GM12878 (cell line): ENCODE data around the gene KRTAP10-5. TPM values are rescaled to one million over a fixed set of nuclear protein-coding genes. Genes with fewer than 3 reads are reported as not detected.

Source experiments
- ATAC-seq: fragments of 200-7000 bp; cut with Tn5 transposase; 3 replicates; pipeline ENCODE4 v1.9.1; 2020; ENCODE audit warnings: mild to moderate bottlenecking, moderate library complexity
- BruUV-seq: library from RNA; stranded (reverse); fragments of 400-500 nt; replicated peaks from 2 replicates; lab custom pipeline; 2021; lab: Mats Ljungman, UMichigan
- CTCF ChIA-PET: fragments of 300-600 bp; sonication (Branson Sonifier 250); formaldehyde crosslinking; extraction: SDS; loops from one replicate; lab custom pipeline; 2021; ENCODE audit warnings: inconsistent platforms; lab: Yijun Ruan, JAX
- POLR2A ChIA-PET: fragments of 350-600 bp; formaldehyde crosslinking; extraction: SDS; loops from one replicate; lab custom pipeline; 2021; ENCODE audit warnings: inconsistent platforms; lab: Charles Lee
- RAD21 ChIA-PET: fragments of 300-600 bp; sonication (Branson Sonifier 250); formaldehyde crosslinking; loops from one replicate; lab custom pipeline; 2023; ENCODE audit warnings: antibody characterized with exemption; ENCODE audit not compliant: unreplicated experiment; lab: Charles Lee
- SMC1A ChIA-PET: fragments of 300-600 bp; sonication (Branson Sonifier 250); formaldehyde crosslinking; loops from one replicate; lab custom pipeline; 2023; ENCODE audit not compliant: unreplicated experiment, uncharacterized antibody; lab: Charles Lee
- DNase-seq: peaks from one replicate; pipeline ENCODE4 v3.0.0-alpha.2; 2011; ENCODE audit warnings: low read depth, low spot score
- FAIRE-seq: peaks from 3 replicates; lab custom pipeline; 2011; peaks lifted over from hg19 to GRCh38; lab: Jason Lieb, UNC
- H2AFZ ChIP-seq: 2 replicates; pipeline ENCODE4 v1.6.0; 2011; ENCODE audit warnings: low read depth, low read length, control low read depth; ENCODE audit not compliant: control insufficient read depth
- H3K27ac ChIP-seq: 2 replicates; pipeline ENCODE4 v1.5.1; 2011; ENCODE audit warnings: control low read depth; ENCODE audit not compliant: control insufficient read depth, insufficient read depth
- H3K27me3 ChIP-seq, 2 experiments: replicated peaks in 1 of 2; 2 replicates each; pipeline versions ENCODE4 v1.6.0 to v1.6.1; 2011; ENCODE audit warnings: low read length in 1 of 2; ENCODE audit not compliant: control insufficient read depth in 2 of 2, insufficient read depth in 2 of 2
- H3K36me3 ChIP-seq, 2 experiments: 2 replicates each; pipeline ENCODE4 v1.5.1; 2011; ENCODE audit warnings: low read length in 1 of 2; ENCODE audit not compliant: control insufficient read depth in 2 of 2, insufficient read depth in 2 of 2
- H3K4me1 ChIP-seq: 2 replicates; pipeline ENCODE4 v1.6.1; 2011; ENCODE audit warnings: mild to moderate bottlenecking, low read length, moderate library complexity, mixed read lengths; ENCODE audit not compliant: control insufficient read depth, insufficient read depth
- H3K4me2 ChIP-seq: 2 replicates; pipeline ENCODE4 v1.6.0; 2011; ENCODE audit warnings: control low read depth; ENCODE audit not compliant: control insufficient read depth, insufficient read depth
- H3K4me3 ChIP-seq: fragments of 200-600 bp; sonication (generic); 2 replicates; pipeline ENCODE4 v1.5.1; 2016
- H3K79me2 ChIP-seq: 2 replicates; pipeline ENCODE4 v1.6.0; 2011; ENCODE audit warnings: low read length; ENCODE audit not compliant: control insufficient read depth, insufficient read depth
- H3K9ac ChIP-seq: 2 replicates; pipeline ENCODE4 v1.8.0; 2011; ENCODE audit warnings: low read length, control low read depth, mixed read lengths; ENCODE audit not compliant: control insufficient read depth, insufficient read depth
- H3K9me3 ChIP-seq: replicated peaks from 3 replicates; pipeline ENCODE4 v1.5.1; 2011; ENCODE audit warnings: mild to moderate bottlenecking, low read length; ENCODE audit not compliant: control insufficient read depth, insufficient read depth
- H4K20me1 ChIP-seq: 2 replicates; pipeline ENCODE4 v1.6.0; 2011; ENCODE audit not compliant: control insufficient read depth, insufficient read depth
- BCLAF1 ChIP-seq: fragments of 450-650 bp; IDR thresholded peaks from 2 replicates; pipeline ENCODE4 v1.6.1; 2017; ENCODE audit warnings: antibody characterized with exemption, mild to moderate bottlenecking, moderate library complexity
- CEBPB ChIP-seq, 2 experiments: fragments of 150-350 bp in 1 of 2; IDR thresholded peaks; 2 replicates each; pipeline ENCODE4 v1.6.1; 2012 to 2014; ENCODE audit warnings: low read depth in 2 of 2, low read length in 2 of 2, borderline replicate concordance in 1 of 2, inconsistent platforms in 1 of 2
- ETV6 ChIP-seq, 2 experiments: fragments of 450-650 bp in 1 of 2; IDR thresholded peaks in 1 of 2; conservative IDR thresholded peaks in 1 of 2; 2 replicates each; pipeline ENCODE4 v1.6.1; 2014; ENCODE audit warnings: antibody characterized with exemption in 1 of 2, borderline replicate concordance in 1 of 2, low read depth in 1 of 2, mild to moderate bottlenecking in 1 of 2, moderate library complexity in 1 of 2
- IKZF1 ChIP-seq: fragments of 450-650 bp; conservative IDR thresholded peaks from 2 replicates; pipeline ENCODE4 v1.6.1; 2017; ENCODE audit warnings: antibody characterized with exemption, mild to moderate bottlenecking
- JUNB ChIP-seq: IDR thresholded peaks from 2 replicates; pipeline ENCODE4 v1.6.1; 2016; ENCODE audit warnings: antibody characterized with exemption, mild to moderate bottlenecking
- MEF2A ChIP-seq: IDR thresholded peaks from 2 replicates; pipeline ENCODE4 v1.6.1; 2011; ENCODE audit warnings: low read depth, mild to moderate bottlenecking, low read length, moderate library complexity; ENCODE audit not compliant: insufficient read depth
- MEF2B ChIP-seq: fragments of 450-650 bp; IDR thresholded peaks from 2 replicates; pipeline ENCODE4 v1.6.1; 2018; ENCODE audit warnings: mild to moderate bottlenecking, moderate library complexity; ENCODE audit not compliant: partially characterized antibody, poor library complexity, severe bottlenecking
- MXI1 ChIP-seq: fragments of 150-350 bp; IDR thresholded peaks from 2 replicates; pipeline ENCODE4 v1.6.1; 2011; ENCODE audit warnings: low read depth, mild to moderate bottlenecking, inconsistent platforms, low read length, improper control_type of control experiment
- MYC ChIP-seq: IDR thresholded peaks from 2 replicates; pipeline ENCODE4 v1.6.1; 2011; ENCODE audit warnings: mild to moderate bottlenecking, low read length, moderate library complexity, inconsistent platforms; ENCODE audit not compliant: insufficient read depth, insufficient replicate concordance, insufficient read length, severe bottlenecking
- POLR2AphosphoS5 ChIP-seq: IDR thresholded peaks from 2 replicates; pipeline ENCODE4 v1.6.1; 2011; ENCODE audit warnings: mild to moderate bottlenecking, low read length, inconsistent platforms
- SPI1 ChIP-seq: IDR thresholded peaks from 2 replicates; pipeline ENCODE4 v1.6.1; 2011; ENCODE audit warnings: low read depth, mild to moderate bottlenecking, low read length, moderate library complexity, borderline replicate concordance; ENCODE audit not compliant: insufficient read depth
- SRF ChIP-seq, 2 experiments: IDR thresholded peaks; 2 replicates each; pipeline ENCODE4 v1.6.1; 2011; ENCODE audit warnings: low read depth in 2 of 2, low read length in 2 of 2, mild to moderate bottlenecking in 1 of 2, moderate library complexity in 1 of 2
- STAT3 ChIP-seq: IDR thresholded peaks from 2 replicates; pipeline ENCODE4 v1.6.1; 2011; ENCODE audit warnings: low read depth, low read length, improper control_type of control experiment
- WGBS: methylation state at CpG from one replicate; pipeline ENCODE4 v1.1.6; 2016; ENCODE audit warnings: low lambda C conversion rate; ENCODE audit not compliant: insufficient replicate concordance, insufficient coverage; ENCODE audit errors: missing lambda C conversion rate; 5-methylcytosine and 5-hydroxymethylcytosine counted together
- in situ Hi-C: fragments of 300-500 bp; cut with MboI; formaldehyde crosslinking; loops from 9 replicates; pipeline ENCODE4 v1.14.3; 2018; ENCODE audit warnings: mixed read lengths
- intact Hi-C: fragments of 100-400 bp; cut with micrococcal nuclease; formaldehyde crosslinking; loops from one replicate; pipeline ENCODE4 v1.14.2; 2022; ENCODE audit not compliant: unreplicated experiment
- polyA plus RNA-seq, 11 experiments: library from polyadenylated mRNA; depleted of rRNA in 4 of 11; unstranded in 6 of 11; stranded (reverse) in 5 of 11; fragments of >200 nt; fragmentation: Nextera tagmentation in 4 of 11; fragmentation: Illumina TruSeq in 1 of 11; extraction: Ambion mirVana in 4 of 11; extraction: Trizol in 1 of 11; gene quantifications; 1 replicate in 1 of 11; 2 replicates in 10 of 11; pipeline versions ENCODE4 v1.2.1 to v1.2.3, GENCODE V29; 2011 to 2016; ENCODE audit warnings: inconsistent platforms in 2 of 11, missing spikeins in 2 of 11, low read depth in 1 of 11
- total RNA-seq, 4 experiments: library from RNA; depleted of rRNA in 3 of 4; stranded (reverse); fragments of >200 nt in 3 of 4; fragmentation: Illumina TruSeq in 1 of 4; extraction: Trizol in 1 of 4; gene quantifications; 2 replicates each; pipeline versions ENCODE4 v1.2.1 to v1.2.3, GENCODE V29; 2013 to 2021
- TF ChIP-seq, protein P1 (sequence below): IDR thresholded peaks from 2 replicates; pipeline ENCODE4 v1.6.1; 2011; ENCODE audit warnings: mild to moderate bottlenecking, low read depth, low read length, moderate library complexity; ENCODE audit not compliant: insufficient replicate concordance

Gene KRTAP10-5
- total and polyA plus RNA-seq, 10 of the 15 experiments (the other 5 are each of a cell fraction or from before 2014, with no cell fraction given): not detected

DNA sequence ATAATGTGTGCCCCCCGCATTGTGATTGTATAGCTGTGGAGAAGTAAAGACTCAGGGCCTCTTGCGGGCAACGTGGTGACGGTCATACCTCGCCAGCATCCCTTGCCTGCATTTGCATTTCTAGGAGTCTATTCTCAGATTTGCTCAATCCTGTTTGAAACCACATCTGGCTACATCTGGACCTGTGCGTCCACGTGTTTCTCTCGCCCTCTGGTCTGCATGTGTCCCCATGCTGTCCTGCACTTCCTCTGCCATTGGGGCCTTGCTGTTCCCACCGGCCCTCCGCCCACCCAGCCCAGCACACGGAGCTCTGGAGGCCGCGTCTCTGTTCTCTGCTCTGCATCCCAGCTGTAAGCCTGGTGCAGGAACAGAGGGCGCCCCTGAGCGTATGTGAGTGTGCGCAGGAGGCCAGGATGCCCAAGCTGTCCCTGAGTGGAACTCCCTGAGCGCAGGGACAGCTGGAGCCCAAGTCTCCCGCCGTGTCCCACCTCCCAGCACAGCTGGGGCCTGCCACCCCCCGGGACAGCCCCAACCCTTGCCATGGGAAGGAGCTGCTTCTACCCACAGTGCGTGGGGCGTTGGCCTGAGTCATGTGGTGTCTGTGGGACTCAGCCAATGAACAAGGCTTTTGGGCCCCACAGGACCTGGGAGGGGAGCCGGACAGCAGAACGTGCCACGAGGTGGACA is 30.7 kb downstream of the KRTAP10-5 start (continued):
- TF ChIP-seq CEBPB (IDR thresholded peaks at IDR 0.05; ENCODE audit: borderline replicate concordance in 1 of 2, low read depth in 2 of 2, low read length in 2 of 2) (no peak), MXI1 (no peak), MYC (no peak), STAT3 (no peak), ETV6 (conservative IDR thresholded peaks at IDR 0.05 in 1 of 2, IDR thresholded peaks at IDR 0.05 in 1 of 2; ENCODE audit: borderline replicate concordance in 1 of 2, low read depth in 1 of 2) (no peak), BCLAF1 (no peak)

- Histone ChIP-seq H3K4me3 (no peak overlapping the region), H3K79me2 (no peaks in the 10 kb centered on the region), H3K27me3 (no peaks in the 10 kb centered on the region), H3K9me3 (no peaks in the 10 kb centered on the region; the same call in 2 of the 3 replicates), H3K36me3 (no peaks in the 10 kb centered on the region), H4K20me1 (no peaks in the 10 kb centered on the region), H3K9ac (no peak overlapping the region), H3K4me1 (no peaks in the 10 kb centered on the region), H3K4me2 (no peak overlapping the region), H2AFZ (no peak overlapping the region), H3K27ac (no peak overlapping the region)
- ChIA-PET POLR2A (no interaction called here), RAD21 (interaction anchor here (0.6 kb wide), 1 partner anchor 1529 kb away, joined by 4 read pairs; no protein-coding TSS in a partner anchor), SMC1A (no interaction called here), CTCF (no interaction called here)
- ATAC-seq (no peak), FAIRE-seq (no peak), DNase-seq (no peak)
- 45% methylated on average over 14 of the region's 14 CpGs for WGBS
- in situ Hi-C loops (no loop called here), intact Hi-C loops (no loop called here)
- BruUV-seq: no TSS peak
- TF ChIP-seq MEF2A: no peak
- no peak for TF ChIP-seq SRF (IDR thresholded peaks at IDR 0.05; ENCODE audit: low read depth in 2 of 2, low read length in 2 of 2)
- no peak for TF ChIP-seq POLR2AphosphoS5
- no peak for TF ChIP-seq IKZF1
- TF ChIP-seq BCLAF1: no peak
- TF ChIP-seq MEF2B: no peak
- no peak for TF ChIP-seq JUNB
- TF ChIP-seq SPI1: no peak
- TF ChIP-seq, protein P1, sequence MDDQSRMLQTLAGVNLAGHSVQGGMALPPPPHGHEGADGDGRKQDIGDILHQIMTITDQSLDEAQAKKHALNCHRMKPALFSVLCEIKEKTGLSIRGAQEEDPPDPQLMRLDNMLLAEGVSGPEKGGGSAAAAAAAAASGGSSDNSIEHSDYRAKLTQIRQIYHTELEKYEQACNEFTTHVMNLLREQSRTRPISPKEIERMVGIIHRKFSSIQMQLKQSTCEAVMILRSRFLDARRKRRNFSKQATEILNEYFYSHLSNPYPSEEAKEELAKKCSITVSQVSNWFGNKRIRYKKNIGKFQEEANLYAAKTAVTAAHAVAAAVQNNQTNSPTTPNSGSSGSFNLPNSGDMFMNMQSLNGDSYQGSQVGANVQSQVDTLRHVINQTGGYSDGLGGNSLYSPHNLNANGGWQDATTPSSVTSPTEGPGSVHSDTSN: no peak
These were observed 31.5 kb downstream of the KRTAP10-5 start for GRCh38 chr21:44548922-44549321.
